ENCODE measurements around the gene CD302. TPM values are rescaled to one million over a fixed set of nuclear protein-coding genes. Genes with fewer than 3 reads are reported as not detected.
A peak's percentile ranks its signal among the peaks of the same experiment; 100 is the strongest.
"Not testable (repeated sequence)": the region's sequence is repeated elsewhere in the genome, so short reads cannot be mapped to it uniquely, and the experiment has no call there.

CD302 gene
- total RNA-seq, 2 donors from 2014 or later: 12.6 to 18.3 TPM

DNA sequence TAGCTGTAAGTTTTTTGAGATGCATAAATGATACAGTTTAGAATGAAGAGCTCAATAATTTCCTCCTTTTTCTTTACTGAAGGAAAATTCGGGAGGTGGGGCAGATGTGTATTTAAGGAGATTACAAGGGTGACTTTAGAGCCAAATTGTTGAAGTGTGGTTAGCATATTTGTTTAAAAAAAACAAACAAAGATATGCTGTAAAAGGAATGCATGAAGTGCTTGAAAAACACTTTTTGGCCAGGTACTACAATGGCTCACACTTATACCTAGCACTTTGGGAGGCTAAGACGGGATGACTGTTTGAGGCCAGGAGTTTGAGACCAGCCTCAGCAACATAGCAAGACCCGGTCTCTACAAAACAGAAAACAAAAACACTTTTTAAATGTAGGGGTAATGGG is 38.4 kb downstream of the CD302 start:
- DNase-seq (no peak), ATAC-seq (no peak)
- intact Hi-C loops (cut with DNase I, micrococcal nuclease): no loop called here

DNA sequence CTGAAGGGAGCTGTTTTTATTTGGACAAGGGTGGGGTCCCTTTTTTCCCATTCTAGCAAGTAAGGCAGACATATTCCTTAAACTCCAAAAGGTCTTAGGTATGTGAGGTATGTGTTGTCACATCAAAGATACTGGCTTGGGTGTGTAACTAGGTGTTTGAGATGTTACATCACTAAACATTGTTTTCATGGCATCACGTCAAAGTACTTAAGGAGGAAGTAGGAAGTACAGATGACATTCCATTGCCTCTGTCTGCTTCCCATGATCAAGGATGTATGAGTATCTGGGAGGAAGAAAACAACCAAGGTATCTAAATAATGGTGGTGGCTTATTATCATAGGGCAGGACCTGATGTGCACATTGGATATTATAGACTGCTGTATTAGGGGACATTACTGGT is 39.3 kb downstream of the CD302 start:
- ATAC-seq: peak; percentile 81
- DNase-seq: no peak
- intact Hi-C loops (cut with DNase I, micrococcal nuclease): no loop called here

DNA sequence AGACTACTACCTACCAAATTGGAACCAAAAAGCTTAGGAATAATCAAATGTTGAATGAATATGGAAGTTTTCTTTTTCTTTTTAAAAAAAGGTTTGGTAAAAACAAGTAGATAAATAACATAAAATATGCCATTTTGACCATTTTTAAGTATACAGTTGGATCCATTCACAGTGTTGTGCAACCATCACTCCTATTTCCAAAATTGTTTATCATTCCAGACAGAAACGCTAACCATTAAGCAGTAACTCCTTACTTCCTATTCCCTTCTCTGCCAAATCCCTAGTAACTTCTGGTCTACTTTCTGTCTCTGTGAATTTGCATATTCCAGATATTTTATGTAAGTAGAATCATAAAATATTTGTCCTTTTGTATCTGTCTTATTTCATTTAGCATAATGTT is 39.8 kb downstream of the CD302 start:
- DNase-seq (no peak), ATAC-seq (no peak)
- intact Hi-C loops (cut with DNase I, micrococcal nuclease): no loop called here

DNA sequence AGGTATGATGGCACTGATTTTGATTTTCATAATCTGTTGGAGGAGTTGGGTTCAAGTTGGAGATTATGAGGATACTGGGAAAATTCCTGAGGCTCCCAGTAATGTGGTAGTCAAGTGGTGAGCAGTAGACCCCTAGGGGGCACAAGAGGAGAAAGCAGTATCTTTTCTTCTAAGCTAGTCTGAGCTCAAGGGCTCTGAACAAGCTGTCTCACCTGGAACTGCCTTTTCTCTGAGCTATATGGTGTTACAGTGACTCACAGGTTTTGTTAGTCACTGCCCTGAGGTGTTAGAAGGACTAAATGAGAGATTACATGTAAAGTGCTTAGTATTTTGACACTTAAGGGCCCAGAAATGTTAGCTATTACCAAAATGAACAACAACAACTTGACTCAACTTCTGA is 42.2 kb downstream of the CD302 start:
- no peak for DNase-seq
- ATAC-seq: peak; percentile 46
- intact Hi-C loops (cut with DNase I, micrococcal nuclease): no loop called here

DNA sequence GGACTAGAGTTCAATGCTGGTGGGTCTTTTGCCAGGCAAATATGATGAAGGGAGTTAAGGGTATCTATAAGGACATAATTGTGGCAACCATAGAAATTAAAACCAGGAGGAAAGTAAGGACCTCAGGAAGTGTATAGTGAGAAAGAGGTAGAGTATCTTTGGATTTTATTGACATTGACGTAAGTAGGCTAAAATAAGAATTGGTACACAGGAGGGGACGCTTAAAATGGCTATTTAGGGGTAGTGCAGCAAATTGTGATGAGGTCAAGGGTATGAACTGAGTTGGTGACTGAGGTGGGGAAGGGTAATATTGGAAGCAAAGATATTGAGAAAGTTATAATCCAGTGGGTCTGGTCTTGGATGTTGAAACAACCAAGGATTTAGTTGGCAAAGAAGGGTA is 43.0 kb downstream of the CD302 start:
- intact Hi-C loops (cut with DNase I, micrococcal nuclease): no loop called here
- ATAC-seq: no peak

DNA sequence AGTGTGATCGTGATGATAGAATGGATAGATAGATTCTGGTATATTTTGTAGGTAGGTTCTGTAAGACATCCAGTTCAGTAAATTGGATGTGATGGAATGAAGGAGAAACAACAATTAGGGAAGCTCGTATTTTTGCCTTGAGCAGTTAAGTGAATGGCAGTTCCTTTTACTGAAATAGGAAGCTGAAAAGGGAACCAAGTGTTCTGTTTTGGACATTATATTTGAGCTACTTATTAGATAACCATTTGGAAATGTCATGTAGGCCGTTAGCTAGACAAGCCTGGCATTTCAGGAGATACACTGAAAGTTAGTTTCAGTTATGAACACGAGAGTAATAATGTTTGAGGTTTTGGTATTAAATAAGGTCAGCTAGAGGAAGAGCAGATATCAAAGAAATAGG is 44.2 kb downstream of the CD302 start:
- DNase-seq (no peak), ATAC-seq (no peak)
- intact Hi-C loops (cut with DNase I, micrococcal nuclease): no loop called here

More for the DNA sequence above, 43.0 kb downstream of the CD302 start:
- no peak for DNase-seq

DNA sequence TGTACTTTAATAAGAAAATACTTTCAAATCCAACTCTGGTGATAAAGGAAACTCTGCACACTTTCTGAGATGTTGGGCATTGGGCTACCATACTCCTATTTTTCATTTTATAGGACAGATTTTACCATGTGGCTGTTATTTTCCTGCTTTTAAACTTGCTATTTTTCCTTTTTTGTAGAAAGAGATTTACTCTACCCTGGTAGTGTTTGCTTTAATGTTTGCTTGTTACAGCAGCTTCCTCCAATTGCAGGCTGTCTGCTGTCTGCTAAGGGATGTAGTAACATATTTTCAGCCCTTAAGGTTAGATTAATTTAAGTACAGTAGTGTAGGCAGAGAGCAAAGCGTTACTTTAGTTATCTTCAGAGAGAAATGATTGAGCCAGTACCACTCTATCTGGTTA is 47.1 kb downstream of the CD302 start:
- ATAC-seq (no peak), DNase-seq (no peak)
- intact Hi-C loops (cut with DNase I, micrococcal nuclease): no loop called here

DNA sequence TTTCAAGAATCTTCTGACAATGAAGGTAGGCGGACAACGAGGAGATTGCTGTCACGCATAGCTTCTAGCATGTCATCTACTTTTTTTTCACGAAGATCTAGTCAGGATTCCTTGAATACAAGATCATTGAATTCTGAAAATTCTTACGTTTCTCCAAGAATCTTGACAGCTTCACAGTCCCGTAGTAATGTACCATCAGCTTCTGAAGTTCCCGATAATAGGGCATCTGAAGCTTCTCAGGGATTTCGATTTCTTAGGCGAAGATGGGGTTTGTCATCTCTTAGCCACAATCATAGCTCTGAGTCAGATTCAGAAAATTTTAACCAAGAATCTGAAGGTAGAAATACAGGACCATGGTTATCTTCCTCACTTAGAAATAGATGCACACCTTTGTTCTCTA is 49.9 kb downstream of the CD302 start:
- ATAC-seq (no peak), DNase-seq (no peak)
- intact Hi-C loops (cut with DNase I, micrococcal nuclease): no loop called here

DNA sequence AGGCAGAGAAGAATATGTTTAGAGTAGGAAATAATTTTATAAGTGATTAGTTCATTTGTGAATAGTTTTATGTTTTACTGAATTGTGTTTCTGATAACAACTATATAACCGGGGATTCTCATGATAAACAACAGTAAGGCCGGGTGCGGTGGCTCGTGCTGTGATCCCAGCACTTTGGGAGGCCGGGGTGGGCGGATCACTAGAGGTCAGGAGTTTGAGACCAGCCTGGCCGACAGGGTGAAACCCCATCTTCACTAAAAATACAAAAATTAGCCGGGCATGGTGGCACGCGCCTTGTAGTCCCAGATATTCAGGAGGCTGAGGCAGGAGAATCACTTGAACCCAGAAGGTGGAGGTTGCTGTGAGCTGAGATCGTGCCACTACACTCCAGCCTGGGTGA is 52.8 kb downstream of the CD302 start:
- intact Hi-C loops (cut with DNase I, micrococcal nuclease); ATAC-seq; DNase-seq: not testable (repeated sequence)

DNA sequence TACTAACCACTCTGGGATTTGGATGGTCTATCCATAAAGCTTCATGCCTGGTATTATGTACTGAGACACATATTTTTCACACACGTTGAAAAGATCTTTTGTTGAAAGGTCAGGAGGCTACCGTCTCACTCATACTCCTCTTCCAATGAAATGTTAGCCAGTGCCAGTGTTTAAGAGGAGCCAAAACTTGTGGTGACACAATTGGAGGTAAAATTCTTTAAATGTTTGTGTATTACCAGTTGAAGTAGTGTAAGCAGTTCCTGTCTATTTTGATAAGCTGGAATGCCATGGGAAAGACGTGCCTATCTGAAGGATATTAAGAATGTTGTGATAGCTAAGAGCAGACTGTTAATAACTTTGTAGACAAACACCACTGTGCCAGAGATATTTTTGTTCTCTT is 53.6 kb downstream of the CD302 start:
- intact Hi-C loops (cut with DNase I, micrococcal nuclease): no loop called here
- DNase-seq (no peak), ATAC-seq (no peak)

DNA sequence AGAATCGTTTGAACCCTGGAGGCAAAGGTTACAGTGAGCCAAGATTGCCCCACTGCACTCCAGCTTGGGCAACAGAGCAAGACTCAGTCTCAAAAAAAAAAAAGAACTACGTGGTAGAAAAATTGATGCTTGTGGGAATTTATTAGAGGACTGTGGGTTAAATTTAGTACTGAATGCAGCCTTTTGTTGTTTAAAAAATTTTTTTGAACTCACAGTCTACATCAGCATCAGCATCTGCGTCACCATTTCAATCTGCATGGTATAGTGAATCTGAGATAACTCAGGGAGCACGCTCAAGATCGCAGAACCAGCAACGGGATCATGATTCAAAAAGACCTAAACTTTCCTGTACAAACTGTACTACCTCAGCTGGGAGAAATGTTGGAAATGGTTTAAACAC is 55.2 kb downstream of the CD302 start:
- intact Hi-C loops (cut with DNase I, micrococcal nuclease): no loop called here
- DNase-seq: no peak
- no peak for ATAC-seq

DNA sequence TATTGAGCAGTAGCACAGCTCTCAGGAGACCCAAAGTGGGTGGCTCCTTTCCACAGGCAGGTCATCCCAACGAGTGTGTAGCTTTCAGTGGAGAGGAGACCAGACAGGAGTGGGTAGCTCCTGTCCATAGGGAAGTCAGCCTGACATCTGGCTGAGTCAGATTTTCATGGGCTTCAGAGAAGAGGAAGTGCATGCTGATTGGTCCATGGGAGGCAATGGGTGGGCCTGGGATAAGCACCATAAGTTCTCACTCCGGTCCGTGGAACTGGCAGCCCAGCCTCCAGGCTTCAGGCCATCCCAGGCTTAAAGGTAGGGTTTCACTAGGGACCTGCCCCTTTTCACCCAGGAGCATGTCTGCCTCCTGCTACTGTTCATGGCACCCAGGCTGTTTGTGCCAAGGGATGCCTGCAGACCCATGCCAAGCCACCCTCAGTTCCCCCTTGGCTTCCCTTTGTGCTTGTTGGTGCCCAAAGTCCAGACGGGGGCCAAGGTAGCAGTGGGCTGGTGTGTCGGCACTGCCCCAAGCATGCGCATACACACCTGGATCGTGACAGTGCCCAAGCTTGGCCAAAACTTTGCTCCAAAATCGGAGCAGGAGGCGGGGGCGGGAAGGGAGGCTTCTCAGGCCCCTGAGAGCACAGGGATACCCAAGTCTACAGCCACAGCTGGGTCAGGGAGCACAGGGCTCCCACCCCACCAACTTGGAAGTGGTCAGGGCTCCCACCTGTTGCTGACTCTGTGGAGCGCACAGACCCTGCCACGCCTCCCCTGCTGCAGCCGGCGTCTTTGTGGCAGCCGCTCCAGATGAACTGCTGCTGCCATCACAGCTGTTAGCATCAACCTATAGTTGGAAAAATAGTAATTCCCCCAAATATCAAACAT is 59.3 kb downstream of the CD302 start:
- DNase-seq (no peak), ATAC-seq (peak; percentile 24)
- intact Hi-C loops (cut with DNase I, micrococcal nuclease): no loop called here

DNA sequence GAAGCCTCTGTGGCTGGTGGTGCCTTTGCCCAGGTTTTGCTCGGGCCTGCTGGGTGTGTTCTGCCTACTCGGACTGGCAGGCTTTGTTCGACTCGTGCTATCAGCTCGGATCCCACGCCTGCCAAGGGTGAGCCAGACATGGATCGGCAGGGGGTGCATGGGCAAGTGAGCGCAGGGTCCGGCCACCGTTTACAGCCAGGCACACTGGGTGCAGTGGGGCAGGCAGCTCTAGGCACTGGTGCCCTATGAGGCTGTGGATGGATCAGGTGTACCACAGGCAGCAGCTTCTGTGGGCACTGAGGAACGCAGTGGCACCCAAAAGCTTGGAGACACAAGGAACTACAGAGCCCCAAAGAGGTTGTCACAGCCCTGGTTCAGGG is 60.1 kb downstream of the CD302 start:
- DNase-seq (no peak), ATAC-seq (no peak)
- intact Hi-C loops (cut with DNase I, micrococcal nuclease): no loop called here

DNA sequence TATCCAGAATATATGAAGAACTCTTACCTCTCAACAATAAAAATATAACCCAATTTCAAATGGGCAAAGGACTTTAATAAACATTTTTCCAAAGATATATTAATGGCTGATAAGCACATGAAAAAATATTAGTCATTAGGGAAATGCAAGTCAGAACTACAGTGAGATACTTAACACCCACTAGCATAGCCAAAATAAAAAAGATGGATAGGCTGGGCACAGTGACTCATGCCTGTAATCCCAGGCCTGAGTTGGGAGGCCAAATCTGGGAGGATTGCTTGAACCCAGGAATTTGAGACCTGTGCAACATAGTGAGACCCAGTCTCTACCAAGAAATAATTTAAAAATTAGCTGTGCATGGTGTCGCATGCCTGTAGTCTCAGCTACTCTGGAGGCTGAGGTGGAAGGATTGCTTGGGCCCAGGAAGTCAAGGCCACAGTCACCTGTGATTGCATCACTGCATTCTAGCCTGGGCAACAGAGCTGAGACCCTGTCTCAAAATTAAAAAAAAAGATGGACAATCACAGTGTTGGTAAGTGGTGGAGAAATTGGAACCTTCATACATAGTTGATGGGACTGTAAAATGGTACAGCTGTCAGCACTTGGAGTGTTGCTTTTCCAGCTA is 60.6 kb downstream of the CD302 start:
- intact Hi-C loops (cut with DNase I, micrococcal nuclease): no loop called here
- ATAC-seq (no peak), DNase-seq (no peak)

DNA sequence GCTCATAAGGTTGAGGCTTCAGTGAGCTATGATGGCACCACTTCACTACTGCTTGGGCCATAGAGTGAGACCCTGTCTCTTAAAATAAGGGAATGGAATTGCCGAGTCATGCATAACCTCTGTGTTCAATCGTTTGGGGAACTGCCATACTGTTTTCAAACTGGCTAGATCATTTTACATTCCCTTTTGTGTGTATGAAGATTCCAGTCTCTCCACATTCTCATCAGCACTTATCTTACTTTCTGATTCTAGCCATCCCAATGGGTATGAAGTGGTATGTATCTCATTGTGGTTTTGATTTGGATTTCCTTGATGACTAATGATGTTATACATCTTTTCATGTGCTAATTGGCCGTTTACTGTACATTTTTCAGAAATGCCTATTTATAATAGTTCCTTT is 62.0 kb downstream of the CD302 start:
- ATAC-seq (no peak), DNase-seq (no peak)
- intact Hi-C loops (cut with DNase I, micrococcal nuclease): no loop called here

DNA sequence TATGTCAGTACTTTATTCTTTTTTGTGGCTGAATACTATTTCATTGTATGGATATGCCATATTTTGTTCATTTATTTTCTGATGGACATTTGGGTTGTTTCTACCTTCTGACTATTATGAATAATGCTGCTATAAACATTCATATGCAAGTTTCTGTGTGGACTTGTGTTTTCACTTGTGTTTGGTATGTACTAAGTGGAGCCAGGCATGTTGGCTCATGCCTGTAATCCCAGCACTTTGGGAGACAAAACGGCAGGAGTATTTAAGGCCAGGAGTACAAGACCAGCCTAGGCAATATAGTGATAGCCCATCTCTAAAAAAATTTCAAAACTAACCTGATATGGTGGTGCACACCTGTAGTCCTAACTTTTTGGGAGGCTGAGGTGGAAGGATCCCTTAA is 62.4 kb downstream of the CD302 start:
- intact Hi-C loops (cut with DNase I, micrococcal nuclease): no loop called here

DNA sequence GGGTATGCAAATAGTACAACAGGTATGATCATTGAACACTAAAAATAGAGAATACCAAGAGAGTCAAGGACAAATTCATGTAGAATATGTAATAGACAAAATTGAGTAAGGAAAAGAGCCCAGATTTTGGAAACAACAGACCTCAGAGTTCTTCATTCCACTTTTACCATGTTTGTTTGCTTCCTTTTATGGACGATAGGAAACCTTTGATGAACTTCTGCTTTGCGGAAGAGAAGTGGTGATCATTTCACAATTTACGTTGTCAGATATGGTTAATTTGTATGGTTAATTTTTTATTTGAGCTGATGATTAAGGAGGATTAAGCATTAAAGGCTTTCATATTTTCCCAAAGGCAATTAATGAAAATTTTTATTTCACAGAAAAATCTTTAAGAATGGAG is 69.4 kb downstream of the CD302 start:
- intact Hi-C loops (cut with DNase I, micrococcal nuclease): no loop called here
- DNase-seq (no peak), ATAC-seq (no peak)

More for the DNA sequence above, 62.4 kb downstream of the CD302 start:
- no peak for DNase-seq
- no peak for ATAC-seq

DNA sequence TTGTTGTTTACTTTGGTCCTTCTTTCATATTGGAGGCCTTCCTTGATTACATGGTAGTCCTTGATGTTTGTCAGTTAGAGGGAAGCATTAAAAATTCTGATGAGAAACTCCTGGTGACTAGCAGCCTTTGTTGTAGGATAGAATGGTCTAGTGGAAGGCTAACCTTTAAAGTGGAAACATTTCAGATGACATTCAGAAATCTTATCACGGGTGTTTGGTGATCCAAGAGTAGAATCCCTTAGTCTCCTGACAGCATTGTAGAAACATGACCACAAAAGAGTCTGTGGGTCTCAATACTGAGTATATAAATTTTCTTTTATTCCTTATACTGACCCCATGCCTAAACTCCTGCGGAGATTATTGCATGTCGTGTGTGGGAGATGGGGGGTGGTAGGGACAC is 72.3 kb downstream of the CD302 start:
- intact Hi-C loops (cut with DNase I, micrococcal nuclease): no loop called here
- ATAC-seq: no peak
- no peak for DNase-seq

DNA sequence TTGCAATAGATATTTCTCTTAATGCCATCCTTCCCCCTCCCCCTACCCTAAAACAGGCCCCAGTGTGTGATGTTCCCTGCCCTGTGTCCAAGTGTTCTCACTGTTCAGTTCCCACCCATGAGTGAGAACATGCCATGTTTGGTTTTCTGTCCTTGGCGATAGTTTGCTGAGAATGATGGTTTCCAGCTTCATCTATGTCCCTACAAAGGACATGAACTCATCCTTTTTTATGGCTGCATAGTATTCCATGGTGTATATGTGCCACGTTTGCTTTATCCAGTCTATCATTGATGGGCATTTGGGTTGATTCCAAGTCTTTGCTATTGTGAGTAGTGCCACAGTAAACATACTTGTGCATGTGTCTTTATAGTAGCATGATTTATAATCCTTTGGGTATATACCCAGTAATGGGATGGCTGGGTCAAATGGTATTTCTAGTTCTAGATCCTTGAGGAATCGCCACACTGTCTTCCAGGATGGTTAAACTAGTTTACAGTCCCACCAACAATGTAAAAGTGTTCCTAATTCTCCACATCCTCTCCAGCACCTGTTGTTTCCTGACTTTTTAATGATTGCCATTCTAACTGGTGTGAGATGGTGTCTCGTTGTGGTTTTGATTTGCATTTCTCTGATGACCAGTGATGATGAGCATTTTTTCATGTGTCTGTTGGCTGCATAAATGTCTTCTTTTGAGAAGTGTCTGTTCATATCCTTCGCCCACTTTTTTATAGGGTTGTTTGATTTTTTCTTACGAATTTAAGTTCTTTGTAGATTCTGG is 73.0 kb downstream of the CD302 start:
- intact Hi-C loops (cut with DNase I, micrococcal nuclease); ATAC-seq; DNase-seq: not testable (repeated sequence)

DNA sequence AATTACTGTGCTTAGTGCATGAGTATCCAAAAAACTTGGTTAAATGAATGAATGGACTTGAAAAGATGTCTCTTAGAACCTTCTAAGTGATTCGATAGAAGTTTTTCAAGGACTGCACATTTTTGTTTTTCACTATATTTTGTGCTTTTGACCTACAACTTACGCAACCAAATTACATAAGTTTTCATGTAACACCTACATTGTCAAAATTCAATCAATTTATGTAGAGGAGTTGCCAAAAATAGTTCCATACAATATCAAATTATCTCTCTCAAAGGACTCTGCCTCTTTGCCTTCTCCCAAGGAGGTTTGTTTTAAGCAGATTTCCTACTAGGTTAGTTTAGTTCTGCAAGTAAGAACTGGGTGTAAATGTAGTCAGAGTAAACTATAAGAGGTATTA is 75.4 kb downstream of the CD302 start:
- ATAC-seq: no peak
- DNase-seq: no peak
- intact Hi-C loops (cut with DNase I, micrococcal nuclease): no loop called here
